B cell (primary cell): ENCODE measurements around the gene ABR. TPM values are rescaled to one million over a fixed set of nuclear protein-coding genes. Genes with fewer than 3 reads are reported as not detected.

Source experiments
- ATAC-seq: fragments of 200-7000 bp; cut with Tn5 transposase; one replicate; pipeline ENCODE4 v1.10.0; 2021; ENCODE audit warnings: low read depth, mild to moderate bottlenecking, moderate number of reproducible peaks, moderate library complexity
- CTCF ChIA-PET: fragments of 350-600 bp; sonication (Branson Sonifier 250); formaldehyde crosslinking; loops from one replicate; lab custom pipeline; 2021; ENCODE audit warnings: antibody characterized with exemption, inconsistent platforms; lab: Charles Lee
- POLR2A ChIA-PET: fragments of 350-600 bp; sonication (Branson Sonifier 250); formaldehyde crosslinking; loops from one replicate; lab custom pipeline; 2021; ENCODE audit warnings: antibody characterized with exemption; lab: Charles Lee
- DNase-seq: peaks from one replicate; pipeline ENCODE4 v3.0.0; 2013
- H2AFZ ChIP-seq: 2 replicates; pipeline ENCODE4 v1.6.1; 2012; ENCODE audit warnings: mild to moderate bottlenecking, low read depth, low read length; ENCODE audit not compliant: insufficient read depth, poor library complexity, severe bottlenecking
- H3K27ac ChIP-seq, 2 donors: 1 replicate in 1 of 2; 2 replicates in 1 of 2; pipeline ENCODE4 v1.5.1; 2012 to 2013; ENCODE audit warnings: low read length in 2 of 2, mild to moderate bottlenecking in 2 of 2, moderate library complexity in 1 of 2
- H3K27me3 ChIP-seq, 4 experiments: fragments of 200-600 bp in 1 of 4; sonication (generic) in 1 of 4; replicated peaks in 1 of 4; 1 replicate in 2 of 4; 2 replicates in 2 of 4; pipeline versions ENCODE4 v1.6.1 to v1.7.0; 2013 to 2016; ENCODE audit warnings: low read length in 3 of 4, mild to moderate bottlenecking in 2 of 4, mixed read lengths in 1 of 4, moderate library complexity in 1 of 4; ENCODE audit not compliant: insufficient read depth in 4 of 4, control insufficient read depth in 3 of 4; ENCODE audit errors: control extremely low read depth in 1 of 4
- H3K36me3 ChIP-seq, 2 experiments: replicated peaks in 1 of 2; 1 replicate in 1 of 2; 2 replicates in 1 of 2; pipeline versions ENCODE4 v1.6.1 to v1.7.1; 2013; ENCODE audit warnings: low read length in 1 of 2; ENCODE audit not compliant: insufficient read depth in 2 of 2, control insufficient read depth in 1 of 2; ENCODE audit errors: control extremely low read depth in 1 of 2, extremely low read depth in 1 of 2
- H3K4me1 ChIP-seq, 2 donors: fragments of 200-600 bp in 1 of 2; sonication (generic) in 1 of 2; 1 replicate in 1 of 2; 2 replicates in 1 of 2; pipeline versions ENCODE4 v1.5.1 to v1.6.1; 2013 to 2017; ENCODE audit warnings: low read length in 2 of 2; ENCODE audit not compliant: control insufficient read depth in 2 of 2, insufficient read depth in 2 of 2
- H3K4me2 ChIP-seq: replicated peaks from 2 replicates; pipeline ENCODE3; 2012; ENCODE audit warnings: mild to moderate bottlenecking, low read depth, low read length; ENCODE audit not compliant: poor library complexity, severe bottlenecking
- H3K4me3 ChIP-seq, 5 experiments: fragments of 200-600 bp in 1 of 5; sonication (generic) in 1 of 5; 1 replicate in 3 of 5; 2 replicates in 2 of 5; pipeline versions ENCODE4 v1.5.1 to v1.7.0; 2011 to 2016; ENCODE audit warnings: low read length in 4 of 5, mild to moderate bottlenecking in 4 of 5, low read depth in 2 of 5, control low read depth in 1 of 5, moderate library complexity in 1 of 5; ENCODE audit not compliant: insufficient read depth in 1 of 5; ENCODE audit errors: control extremely low read depth in 1 of 5, extremely low read depth in 1 of 5
- H3K79me2 ChIP-seq: fragments of 200-600 bp; sonication (generic); one replicate; pipeline ENCODE4 v1.6.0; 2016; ENCODE audit warnings: low read length; ENCODE audit not compliant: control insufficient read depth, insufficient read depth
- H3K9ac ChIP-seq: fragments of 200-600 bp; sonication (generic); 2 replicates; pipeline ENCODE4 v1.6.1; 2017; ENCODE audit warnings: mild to moderate bottlenecking, low read length, moderate library complexity
- H3K9me3 ChIP-seq, 3 donors: one replicate each; pipeline versions ENCODE4 v1.6.1 to v1.7.1; 2013; ENCODE audit warnings: low read length in 2 of 3; ENCODE audit not compliant: control insufficient read depth in 2 of 3, insufficient read depth in 1 of 3; ENCODE audit errors: control extremely low read depth in 1 of 3
- H4K20me1 ChIP-seq: 2 replicates; pipeline ENCODE4 v1.6.0; 2012; ENCODE audit warnings: mild to moderate bottlenecking, low read length; ENCODE audit not compliant: insufficient read depth, control insufficient read depth, poor library complexity, severe bottlenecking
- H3K27ac Mint-ChIP-seq: one replicate; pipeline ENCODE4 v1.8.0; 2021; ENCODE audit warnings: mixed read lengths
- H3K27me3 Mint-ChIP-seq: one replicate; pipeline ENCODE4 v1.8.0; 2021; ENCODE audit warnings: mixed read lengths
- H3K4me1 Mint-ChIP-seq: one replicate; pipeline ENCODE4 v1.8.0; 2021; ENCODE audit warnings: mixed read lengths
- H3K4me3 Mint-ChIP-seq: one replicate; pipeline ENCODE4 v1.8.0; 2021; ENCODE audit warnings: mixed read lengths
- H3K9me3 Mint-ChIP-seq: one replicate; pipeline ENCODE4 v1.8.0; 2022; ENCODE audit warnings: mixed read lengths; ENCODE audit not compliant: insufficient read depth
- CTCF ChIP-seq: fragments of 200-600 bp; IDR thresholded peaks from one replicate; pipeline ENCODE4 v1.8.0; 2022; ENCODE audit warnings: antibody characterized with exemption, mild to moderate bottlenecking
- EZH2 ChIP-seq: IDR thresholded peaks from 2 replicates; pipeline ENCODE4 v1.6.1; 2012; ENCODE audit warnings: borderline replicate concordance, low read depth, mild to moderate bottlenecking, moderate library complexity, low read length; ENCODE audit not compliant: insufficient read depth, poor library complexity, severe bottlenecking
- WGBS: methylation state at CpG from one replicate; pipeline ENCODE4 v1.1.5; 2013; ENCODE audit warnings: missing lambda C conversion rate; ENCODE audit not compliant: insufficient coverage; 5-methylcytosine and 5-hydroxymethylcytosine counted together
- intact Hi-C: fragments of 100-400 bp; cut with micrococcal nuclease; formaldehyde crosslinking; loops from one replicate; pipeline ENCODE4 v1.10.0; 2022
- polyA plus RNA-seq: library from polyadenylated mRNA; depleted of rRNA; stranded (reverse); fragments of >200 nt; gene quantifications from 2 replicates; pipeline ENCODE4 v1.2.3, GENCODE V29; 2012
- total RNA-seq, 2 donors: library from RNA; stranded (reverse); fragments of 120-200 nt in 1 of 2; gene quantifications; 1 replicate in 1 of 2; 2 replicates in 1 of 2; pipeline versions ENCODE4 v1.2.3 to v1.2.4, GENCODE V29; 2013 to 2022

The ABR gene
- total and polyA plus RNA-seq, 2 donors (not counting 1 experiment from before 2014, with no cell fraction given): 79.8 to 262 TPM

- intact Hi-C loops: no loop called here
- peaks cover 78% of the 10 kb centered on the region for H4K20me1 ChIP-seq
- H3K27me3 Mint-ChIP-seq: no peaks in the 10 kb centered on the region
Measured at GRCh38 chr17:1190751-1191331, 11.1 kb upstream of the ABR start.

More at GRCh38 chr17:1190751-1191331, 11.1 kb upstream of the ABR start:
- ATAC-seq (no peak), DNase-seq (no peak)
- no peak overlapping the region for H2AFZ ChIP-seq
- no peak overlapping the region for H3K9ac ChIP-seq
- ChIA-PET CTCF (interaction anchor here (0.6 to 11.2 kb wide), 4 partner anchors 9 to 486 kb away, joined by 3 to 138 read pairs (median 4); no protein-coding TSS in a partner anchor), POLR2A (interaction anchor here (0.8 kb wide), 1 partner anchor 10 kb away, joined by 3 read pairs; no protein-coding TSS in a partner anchor)
- H3K4me3 ChIP-seq: no peak overlapping the region
- H3K79me2 ChIP-seq: peaks cover 49% of the 10 kb centered on the region
- TF ChIP-seq EZH2 (no peak), CTCF (no peak)
- H3K4me1 Mint-ChIP-seq: peaks cover 34% of the 10 kb centered on the region
- peaks cover 16 to 23% of the 10 kb centered on the region in 2 donors for H3K4me1 ChIP-seq
- H3K4me2 ChIP-seq: no peak overlapping the region
- H3K27ac Mint-ChIP-seq: no peak overlapping the region
- no peaks in the 10 kb centered on the region for H3K27me3 ChIP-seq
- 99% methylated on average over 21 of the region's 25 CpGs for WGBS
- no peaks in the 10 kb centered on the region for H3K9me3 Mint-ChIP-seq
- no peaks in the 10 kb centered on the region for H3K9me3 ChIP-seq
- H3K36me3 ChIP-seq: no peaks in the 10 kb centered on the region
- no peak overlapping the region for H3K27ac ChIP-seq
- H3K4me3 Mint-ChIP-seq: no peak overlapping the region
